Tibial nerve (tissue), 3 donors: ENCODE results near the gene FJX1.

Experiments
- POLR2A ChIP-seq, 2 donors: fragments of 450-650 bp; IDR thresholded peaks; one replicate each; pipeline ENCODE4 v1.6.1; 2017; ENCODE audit warnings: antibody characterized with exemption in 2 of 2, mild to moderate bottlenecking in 2 of 2, moderate library complexity in 2 of 2
- TF ChIP-seq, protein P1 (sequence below), 5 experiments: fragments of 200-600 bp in 3 of 5; fragments of 450-650 bp in 2 of 5; sonication (generic) in 3 of 5; IDR thresholded peaks; one replicate each; pipeline ENCODE4 v1.5.1; 2016 to 2019; ENCODE audit warnings: antibody characterized with exemption in 5 of 5, mild to moderate bottlenecking in 3 of 5, moderate library complexity in 2 of 5

DNA sequence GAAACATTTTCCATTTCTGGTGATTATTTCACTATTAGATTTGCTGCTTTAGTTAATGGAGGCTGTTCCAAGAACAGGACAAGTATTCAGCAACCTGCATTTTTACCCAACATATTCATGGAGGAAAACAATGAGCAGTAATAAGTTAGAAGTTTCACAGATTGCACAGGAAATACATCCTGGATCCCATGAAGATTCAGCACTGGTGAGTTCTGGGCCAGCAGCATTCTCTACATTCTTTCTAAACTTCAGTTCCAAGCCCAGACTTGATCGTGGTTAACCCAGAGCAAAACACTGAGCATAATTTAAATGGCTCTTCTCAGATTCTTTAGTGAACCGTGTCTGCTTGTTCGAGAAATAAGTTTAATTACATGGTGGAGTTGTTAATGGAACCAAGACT lies 3.8 kb downstream of the FJX1 start:
- TF ChIP-seq, protein P1, sequence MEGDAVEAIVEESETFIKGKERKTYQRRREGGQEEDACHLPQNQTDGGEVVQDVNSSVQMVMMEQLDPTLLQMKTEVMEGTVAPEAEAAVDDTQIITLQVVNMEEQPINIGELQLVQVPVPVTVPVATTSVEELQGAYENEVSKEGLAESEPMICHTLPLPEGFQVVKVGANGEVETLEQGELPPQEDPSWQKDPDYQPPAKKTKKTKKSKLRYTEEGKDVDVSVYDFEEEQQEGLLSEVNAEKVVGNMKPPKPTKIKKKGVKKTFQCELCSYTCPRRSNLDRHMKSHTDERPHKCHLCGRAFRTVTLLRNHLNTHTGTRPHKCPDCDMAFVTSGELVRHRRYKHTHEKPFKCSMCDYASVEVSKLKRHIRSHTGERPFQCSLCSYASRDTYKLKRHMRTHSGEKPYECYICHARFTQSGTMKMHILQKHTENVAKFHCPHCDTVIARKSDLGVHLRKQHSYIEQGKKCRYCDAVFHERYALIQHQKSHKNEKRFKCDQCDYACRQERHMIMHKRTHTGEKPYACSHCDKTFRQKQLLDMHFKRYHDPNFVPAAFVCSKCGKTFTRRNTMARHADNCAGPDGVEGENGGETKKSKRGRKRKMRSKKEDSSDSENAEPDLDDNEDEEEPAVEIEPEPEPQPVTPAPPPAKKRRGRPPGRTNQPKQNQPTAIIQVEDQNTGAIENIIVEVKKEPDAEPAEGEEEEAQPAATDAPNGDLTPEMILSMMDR (IDR thresholded peaks at IDR 0.05) = no peak
- no peak for TF ChIP-seq POLR2A (IDR thresholded peaks at IDR 0.05)
